ENCODE results near the gene UGT1A8.

DNA sequence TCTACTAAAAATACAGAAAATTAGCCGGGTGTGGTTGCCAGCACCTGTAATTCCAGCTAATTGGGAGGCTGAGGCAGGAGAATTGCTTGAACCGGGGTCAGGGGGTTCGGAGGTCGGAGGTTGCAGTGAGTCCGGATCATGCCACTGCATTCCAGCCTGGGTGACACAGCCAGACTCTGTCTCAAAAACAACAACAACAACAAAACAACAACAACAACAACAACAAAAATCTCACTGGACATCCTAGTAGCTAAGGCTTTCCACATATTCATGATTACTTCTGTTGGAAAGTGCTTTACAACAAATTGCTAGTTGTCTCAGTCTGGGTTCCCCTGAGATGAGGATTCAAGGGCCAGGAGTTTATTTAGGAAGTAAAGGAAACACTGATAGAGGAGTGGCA lies 156.4 kb downstream of the UGT1A8 start:
- TF ChIP-seq GATA1 (IDR thresholded peaks at IDR 0.05; ENCODE audit: low read depth, low read length) (no peak), POLR2A (IDR thresholded peaks at IDR 0.05; ENCODE audit: low read length) (no peak)

Data from erythroblast (primary cell).